ENCODE results near the gene LTB4R. TPM values are rescaled to one million over a fixed set of nuclear protein-coding genes. Genes with fewer than 3 reads are reported as not detected.

The LTB4R gene
- total RNA-seq, 4 donors from 2014 or later = 3.7 to 19.5 (median 5.6) TPM

DNA sequence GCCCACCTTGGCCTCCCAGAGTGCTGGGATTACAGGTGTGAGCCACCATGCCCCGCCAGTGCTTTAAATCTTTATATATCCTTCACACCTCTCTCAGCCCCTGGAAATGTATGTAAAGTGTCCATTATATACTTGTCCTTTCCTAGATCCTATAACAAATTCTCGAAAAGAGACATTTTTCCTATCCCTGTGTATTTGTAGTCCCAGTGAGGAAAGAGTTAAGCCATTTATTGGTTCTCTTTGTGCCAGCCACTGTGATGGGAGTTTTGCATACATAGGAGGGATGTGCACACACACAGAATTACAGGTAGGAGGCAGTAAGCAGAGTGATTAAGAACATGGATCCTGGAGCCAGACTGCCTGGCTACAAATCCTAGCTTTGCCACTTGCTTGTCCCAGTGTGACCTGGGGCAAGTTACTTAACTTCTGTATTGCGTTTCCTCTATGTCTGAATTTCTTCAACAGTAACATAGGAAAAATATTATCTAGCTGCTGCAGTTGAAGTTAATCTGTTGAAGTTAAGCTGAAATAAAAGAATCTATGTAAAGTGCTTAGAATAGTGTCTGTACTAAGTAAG is 37.8 kb upstream of the LTB4R start:
- intact Hi-C loops (cut with DNase I; ENCODE audit: low total_unique reads) = no loop called here
- no peak overlapping the region for H3K4me3 ChIP-seq
- H3K9me3 ChIP-seq = no peaks in the 10 kb centered on the region
- no peaks in the 10 kb centered on the region for H3K4me1 ChIP-seq
- no peak for DNase-seq
- H3K36me3 ChIP-seq = no peaks in the 10 kb centered on the region
- H3K27me3 ChIP-seq = no peaks in the 10 kb centered on the region
- H3K27ac ChIP-seq = no peak overlapping the region
- TF ChIP-seq CTCF (IDR thresholded peaks at IDR 0.05) = no peak
- no peak for TF ChIP-seq POLR2A (IDR thresholded peaks at IDR 0.05)

GRCh38 chr14:24274101-24274543 is 37.2 kb upstream of the LTB4R start:
- Histone ChIP-seq H3K4me1 (no peaks in the 10 kb centered on the region), H3K27ac (no peak overlapping the region), H3K9me3 (no peaks in the 10 kb centered on the region), H3K27me3 (no peaks in the 10 kb centered on the region), H3K36me3 (no peaks in the 10 kb centered on the region), H3K4me3 (no peak overlapping the region)
- no peak for DNase-seq
- TF ChIP-seq POLR2A (IDR thresholded peaks at IDR 0.05) (no peak), CTCF (IDR thresholded peaks at IDR 0.05) (no peak)
- intact Hi-C loops (cut with DNase I; ENCODE audit: low total_unique reads) = no loop called here

- no peaks in the 10 kb centered on the region for H3K4me1 ChIP-seq
- H3K36me3 ChIP-seq = no peaks in the 10 kb centered on the region
- no peak for DNase-seq
- intact Hi-C loops (cut with DNase I; ENCODE audit: low total_unique reads) = no loop called here
- H3K4me3 ChIP-seq = no peak overlapping the region
- no peaks in the 10 kb centered on the region for H3K27me3 ChIP-seq
- no peaks in the 10 kb centered on the region for H3K9me3 ChIP-seq
- H3K27ac ChIP-seq = no peak overlapping the region
- TF ChIP-seq CTCF (IDR thresholded peaks at IDR 0.05) = no peak
- no peak for TF ChIP-seq POLR2A (IDR thresholded peaks at IDR 0.05)
Measured at GRCh38 chr14:24277071-24277470, 34.2 kb upstream of the LTB4R start.

GRCh38 chr14:24277606-24278321 is 33.5 kb upstream of the LTB4R start:
- H3K27ac ChIP-seq = no peak overlapping the region
- no peak for TF ChIP-seq CTCF (IDR thresholded peaks at IDR 0.05)
- no peak for TF ChIP-seq POLR2A (IDR thresholded peaks at IDR 0.05)

GRCh38 chr14:24278424-24278823 is 32.9 kb upstream of the LTB4R start:
- intact Hi-C loops (cut with DNase I; ENCODE audit: low total_unique reads) = no loop called here
- H3K36me3 ChIP-seq = no peaks in the 10 kb centered on the region

More at GRCh38 chr14:24277606-24278321, 33.5 kb upstream of the LTB4R start:
- no peak overlapping the region for H3K4me3 ChIP-seq
- no peak for DNase-seq
- intact Hi-C loops (cut with DNase I; ENCODE audit: low total_unique reads) = no loop called here
- no peaks in the 10 kb centered on the region for H3K9me3 ChIP-seq
- no peaks in the 10 kb centered on the region for H3K4me1 ChIP-seq
- H3K27me3 ChIP-seq = no peaks in the 10 kb centered on the region
- H3K36me3 ChIP-seq = no peaks in the 10 kb centered on the region

More at GRCh38 chr14:24278424-24278823, 32.9 kb upstream of the LTB4R start:
- H3K27ac ChIP-seq = no peak overlapping the region
- H3K4me1 ChIP-seq = no peaks in the 10 kb centered on the region
- TF ChIP-seq CTCF (IDR thresholded peaks at IDR 0.05) (no peak), POLR2A (IDR thresholded peaks at IDR 0.05) (no peak)
- no peak for DNase-seq
- no peaks in the 10 kb centered on the region for H3K9me3 ChIP-seq
- no peak overlapping the region for H3K4me3 ChIP-seq
- H3K27me3 ChIP-seq = no peaks in the 10 kb centered on the region
